SK-N-SH (cell line): ENCODE measurements around the gene ADGRD2. TPM values are rescaled to one million over a fixed set of nuclear protein-coding genes. Genes with fewer than 3 reads are reported as not detected.

Experiments
- CTCF ChIA-PET: fragments of 300-600, 350-600 bp; formaldehyde crosslinking; extraction: SDS; loops from one replicate; lab custom pipeline; 2021; lab: Yijun Ruan, JAX
- POLR2A ChIA-PET: fragments of 350-600 bp; sonication (Branson Sonifier 250); formaldehyde crosslinking; extraction: SDS; loops from one replicate; lab custom pipeline; 2020; ENCODE audit warnings: antibody characterized with exemption, inconsistent platforms; lab: Yijun Ruan, JAX
- DNase-seq: peaks from one replicate; pipeline ENCODE4 v3.0.0; 2012
- H2AFZ ChIP-seq: fragments of 200-600 bp; sonication (generic); 2 replicates; pipeline ENCODE4 v1.8.1; 2016; ENCODE audit warnings: antibody characterized with exemption, mild to moderate bottlenecking, low read depth
- H3F3A ChIP-seq: fragments of 200-600 bp; sonication (generic); replicated peaks from 2 replicates; pipeline ENCODE3; 2016; ENCODE audit warnings: antibody characterized with exemption, mild to moderate bottlenecking; ENCODE audit not compliant: insufficient read depth
- H3K27ac ChIP-seq, 2 experiments: fragments of 200-500 bp in 1 of 2; fragments of 200-600 bp in 1 of 2; sonication (Bioruptor generic) in 1 of 2; sonication (generic), shearing (Covaris generic) in 1 of 2; 2 replicates each; pipeline versions ENCODE4 v1.5.1 to v1.6.1; 2014 to 2016; ENCODE audit warnings: low read depth in 2 of 2, inconsistent platforms in 1 of 2, low read length in 1 of 2, mild to moderate bottlenecking in 1 of 2, mixed read lengths in 1 of 2
- H3K27me3 ChIP-seq: fragments of 200-600 bp; sonication (generic), shearing (Covaris generic); 2 replicates; pipeline ENCODE4 v1.6.1; 2016; ENCODE audit warnings: mixed run types; ENCODE audit not compliant: insufficient read depth
- H3K36me3 ChIP-seq, 2 experiments: fragments of 200-500 bp in 1 of 2; fragments of 200-600 bp in 1 of 2; sonication (Bioruptor generic) in 1 of 2; sonication (generic) in 1 of 2; replicated peaks in 1 of 2; 2 replicates each; pipeline versions ENCODE3 to v1.5.1; 2014 to 2016; ENCODE audit warnings: low read length in 1 of 2, mild to moderate bottlenecking in 1 of 2; ENCODE audit not compliant: insufficient read depth in 2 of 2, control insufficient read depth in 1 of 2
- H3K4me1 ChIP-seq, 2 experiments: fragments of 200-500 bp in 1 of 2; fragments of 200-600 bp in 1 of 2; sonication (Bioruptor generic) in 1 of 2; sonication (generic), shearing (Covaris generic) in 1 of 2; 2 replicates each; pipeline versions ENCODE4 v1.5.1 to v1.6.1; 2014 to 2016; ENCODE audit warnings: low read depth in 1 of 2, low read length in 1 of 2, mixed run types in 1 of 2; ENCODE audit not compliant: insufficient read depth in 2 of 2, control insufficient read depth in 1 of 2
- H3K4me2 ChIP-seq: fragments of 200-600 bp; sonication (generic), shearing (Covaris generic); 2 replicates; pipeline ENCODE4 v1.6.1; 2017; ENCODE audit warnings: mixed run types
- H3K4me3 ChIP-seq, 2 experiments: fragments of 200-500 bp in 1 of 2; fragments of 200-600 bp in 1 of 2; sonication (Bioruptor generic) in 1 of 2; sonication (generic), shearing (Covaris generic) in 1 of 2; 2 replicates each; pipeline versions ENCODE4 v1.5.1 to v1.8.1; 2014 to 2016; ENCODE audit warnings: low read depth in 2 of 2, inconsistent platforms in 1 of 2, low read length in 1 of 2, mild to moderate bottlenecking in 1 of 2, mixed read lengths in 1 of 2, moderate library complexity in 1 of 2
- H3K79me2 ChIP-seq: fragments of 200-600 bp; sonication (generic); 2 replicates; pipeline ENCODE4 v1.8.1; 2017; ENCODE audit warnings: mild to moderate bottlenecking; ENCODE audit not compliant: insufficient read depth
- H3K9ac ChIP-seq: fragments of 200-600 bp; sonication (generic); 2 replicates; pipeline ENCODE4 v1.6.1; 2017; ENCODE audit warnings: mixed run types
- H3K9me2 ChIP-seq: fragments of 200-600 bp; sonication (generic); 2 replicates; pipeline ENCODE4 v1.6.1; 2017; ENCODE audit warnings: mixed run types
- H3K9me3 ChIP-seq: fragments of 200-600 bp; sonication (generic); 2 replicates; pipeline ENCODE4 v1.6.1; 2017; ENCODE audit warnings: mixed run types, mild to moderate bottlenecking, moderate library complexity
- H4K20me1 ChIP-seq: fragments of 200-600 bp; sonication (generic); 2 replicates; pipeline ENCODE4 v1.6.1; 2017; ENCODE audit warnings: mild to moderate bottlenecking, mixed run types; ENCODE audit not compliant: insufficient read depth
- CHD2 ChIP-seq: fragments of 150-350 bp; IDR thresholded peaks from 2 replicates; pipeline ENCODE4 v1.6.1; 2018; ENCODE audit warnings: low read length; ENCODE audit not compliant: partially characterized antibody
- ELF1 ChIP-seq: IDR thresholded peaks from 2 replicates; pipeline ENCODE4 v1.4.0; 2012
- EZH2phosphoT487 ChIP-seq: fragments of 200-600 bp; sonication (generic); IDR thresholded peaks from 2 replicates; pipeline ENCODE4 v1.6.1; 2017; ENCODE audit warnings: low read depth, mixed run types, mild to moderate bottlenecking, antibody characterized with exemption, moderate library complexity, borderline replicate concordance
- FOXM1 ChIP-seq: IDR thresholded peaks from 2 replicates; pipeline ENCODE4 v1.4.0; 2012; ENCODE audit warnings: low read depth, mild to moderate bottlenecking
- GATA2 ChIP-seq: sonication (generic); formaldehyde crosslinking; IDR thresholded peaks from 2 replicates; pipeline ENCODE4 v1.5.0; 2020; ENCODE audit warnings: mild to moderate bottlenecking, missing genetic modification reagents
- MXI1 ChIP-seq: IDR thresholded peaks from 2 replicates; pipeline ENCODE4 v1.6.1; 2012; ENCODE audit warnings: mild to moderate bottlenecking, low read depth, low read length, improper control_type of control experiment
- NRF1 ChIP-seq: IDR thresholded peaks from 2 replicates; pipeline ENCODE4 v1.6.1; 2012; ENCODE audit warnings: low read depth, mild to moderate bottlenecking, low read length
- PBX3 ChIP-seq: IDR thresholded peaks from 2 replicates; pipeline ENCODE4; 2012
- POLR2AphosphoS5 ChIP-seq: IDR thresholded peaks from 2 replicates; pipeline ENCODE4 v1.6.1; 2012; ENCODE audit warnings: low read depth, low read length
- REST ChIP-seq: IDR thresholded peaks from 2 replicates; pipeline ENCODE4 v1.6.1; 2012; ENCODE audit warnings: mild to moderate bottlenecking, low read depth, low read length, moderate library complexity
- RFX5 ChIP-seq: IDR thresholded peaks from 2 replicates; pipeline ENCODE4 v1.6.1; 2012; ENCODE audit warnings: mild to moderate bottlenecking, improper control_type of control experiment, low read length
- RXRA ChIP-seq: IDR thresholded peaks from 2 replicates; pipeline ENCODE4 v1.4.0; 2012; ENCODE audit warnings: low read depth, mild to moderate bottlenecking, borderline replicate concordance
- SIN3A ChIP-seq: IDR thresholded peaks from 2 replicates; pipeline ENCODE4 v1.6.1; 2012; ENCODE audit warnings: low read depth, mild to moderate bottlenecking, low read length, moderate library complexity, borderline replicate concordance
- TEAD4 ChIP-seq: IDR thresholded peaks from 2 replicates; pipeline ENCODE4 v1.4.0; 2012; ENCODE audit warnings: mild to moderate bottlenecking, borderline replicate concordance; ENCODE audit not compliant: insufficient read depth
- USF2 ChIP-seq: fragments of 150-350 bp; IDR thresholded peaks from 2 replicates; pipeline ENCODE4 v1.6.1; 2017; ENCODE audit warnings: antibody characterized with exemption, low read length, low read depth, borderline replicate concordance
- YY1 ChIP-seq: IDR thresholded peaks from 2 replicates; pipeline ENCODE4 v1.4.0; 2012; ENCODE audit warnings: low read depth, mild to moderate bottlenecking
- WGBS: methylation state at CpG from one replicate; pipeline ENCODE4 v1.1.6; 2017; ENCODE audit warnings: low lambda C conversion rate; 5-methylcytosine and 5-hydroxymethylcytosine counted together
- polyA plus RNA-seq, 3 experiments: library from polyadenylated mRNA; depleted of rRNA; stranded (reverse); fragments of >200 nt; gene quantifications; 2 replicates each; pipeline ENCODE4 v1.2.3, GENCODE V29; 2012

Gene ADGRD2
- polyA plus RNA-seq, 1 of the 3 experiments (the other 2 are of a cell fraction): 0.05 TPM

- Histone ChIP-seq H3K27ac (no peak overlapping the region), H3F3A (no peaks in the 10 kb centered on the region), H3K4me1 (no peaks in the 10 kb centered on the region; a peak in 1 of 4 replicates), H3K9ac (no peak overlapping the region), H3K9me3 (no peaks in the 10 kb centered on the region), H3K36me3 (no peaks in the 10 kb centered on the region), H4K20me1 (no peaks in the 10 kb centered on the region), H3K4me2 (no peak overlapping the region), H3K79me2 (no peaks in the 10 kb centered on the region), H2AFZ (no peak overlapping the region), H3K4me3 (no peak overlapping the region), H3K9me2 (no peaks in the 10 kb centered on the region), H3K27me3 (no peaks in the 10 kb centered on the region; the same call in 1 of the 2 replicates)
- ChIA-PET POLR2A (no interaction called here), CTCF (no interaction called here)
- no peak for DNase-seq
- TF ChIP-seq PBX3 (no peak), FOXM1 (no peak), MXI1 (no peak), CHD2 (no peak), POLR2AphosphoS5 (no peak), TEAD4 (no peak), RFX5 (no peak), YY1 (no peak), REST (no peak)
- WGBS: 83% methylated on average over 11 of the region's 17 CpGs
These were observed 17.3 kb downstream of the ADGRD2 start for GRCh38 chr9:124467410-124468060.

GRCh38 chr9:124468061-124468740 is 17.9 kb downstream of the ADGRD2 start:
- H3K9me3 ChIP-seq: no peaks in the 10 kb centered on the region
- H3K36me3 ChIP-seq: no peaks in the 10 kb centered on the region
- no peaks in the 10 kb centered on the region for H3F3A ChIP-seq
- no peak overlapping the region for H3K4me2 ChIP-seq
- no peaks in the 10 kb centered on the region; the same call in 1 of the 2 replicates for H3K27me3 ChIP-seq
- no peak overlapping the region for H3K4me3 ChIP-seq
- H3K9ac ChIP-seq: no peak overlapping the region
- WGBS: 85% methylated on average over 9 of the region's 19 CpGs
- no peaks in the 10 kb centered on the region for H3K79me2 ChIP-seq
- H2AFZ ChIP-seq: no peak overlapping the region
- H3K27ac ChIP-seq: no peak overlapping the region
- CTCF ChIA-PET: no interaction called here
- no peaks in the 10 kb centered on the region; a peak in 1 of 4 replicates for H3K4me1 ChIP-seq
- no peaks in the 10 kb centered on the region for H3K9me2 ChIP-seq
- no peaks in the 10 kb centered on the region for H4K20me1 ChIP-seq
- POLR2A ChIA-PET: no interaction called here
- DNase-seq: no peak
- TF ChIP-seq ELF1: no peak
- TF ChIP-seq NRF1: no peak
- no peak for TF ChIP-seq RXRA
- no peak for TF ChIP-seq RFX5
- TF ChIP-seq CHD2: no peak
- no peak for TF ChIP-seq EZH2phosphoT487
- TF ChIP-seq SIN3A: no peak
- TF ChIP-seq FOXM1: no peak
- TF ChIP-seq REST: no peak
- no peak for TF ChIP-seq MXI1
- no peak for TF ChIP-seq USF2
- TF ChIP-seq GATA2 (CRISPR knock-in tag): no peak
